Osteocyte (in vitro differentiated cells): Measurements from ENCODE around the gene ACAA2. TPM values are rescaled to one million over a fixed set of nuclear protein-coding genes. Genes with fewer than 3 reads are reported as not detected.

Experiments
- DNase-seq: peaks from one replicate; pipeline ENCODE4 v3.0.0; 2021; ENCODE audit warnings: mixed read lengths; ENCODE audit not compliant: unreplicated experiment; ENCODE audit errors: extremely low spot score
- H3K27ac Mint-ChIP-seq: one replicate; pipeline ENCODE4 v1.8.0; 2021; ENCODE audit warnings: mild to moderate bottlenecking, mixed read lengths; ENCODE audit not compliant: unreplicated experiment
- H3K27me3 Mint-ChIP-seq: one replicate; pipeline ENCODE4 v1.8.0; 2021; ENCODE audit warnings: mixed read lengths; ENCODE audit not compliant: unreplicated experiment
- H3K36me3 Mint-ChIP-seq: one replicate; pipeline ENCODE4 v1.8.0; 2021; ENCODE audit warnings: mixed read lengths; ENCODE audit not compliant: unreplicated experiment
- H3K4me1 Mint-ChIP-seq: one replicate; pipeline ENCODE4 v1.8.0; 2021; ENCODE audit warnings: mixed read lengths; ENCODE audit not compliant: unreplicated experiment
- H3K4me3 Mint-ChIP-seq: one replicate; pipeline ENCODE4 v1.8.0; 2021; ENCODE audit warnings: mild to moderate bottlenecking, moderate library complexity, mixed read lengths; ENCODE audit not compliant: unreplicated experiment
- H3K9me3 Mint-ChIP-seq: one replicate; pipeline ENCODE4 v1.8.0; 2021; ENCODE audit warnings: mixed read lengths; ENCODE audit not compliant: unreplicated experiment
- total RNA-seq: library from RNA; stranded (reverse); gene quantifications from 2 replicates; pipeline ENCODE4 v1.2.1, GENCODE V29; 2021
- TF ChIP-seq, protein P1 (sequence below): fragments of 200-600 bp; sonication (generic); IDR thresholded peaks from 2 replicates; pipeline ENCODE4 v1.5.0; 2021; ENCODE audit warnings: antibody characterized with exemption, mild to moderate bottlenecking, moderate library complexity

The ACAA2 gene
- total RNA-seq, 1 donor from 2014 or later = 57.7 TPM

GRCh38 chr18:49756671-49757362, 56.5 kb downstream of the ACAA2 start:
- no peak overlapping the region for H3K4me3 Mint-ChIP-seq
- no peak for DNase-seq
- H3K4me1 Mint-ChIP-seq = no peaks in the 10 kb centered on the region
- H3K36me3 Mint-ChIP-seq = no peaks in the 10 kb centered on the region
- H3K27ac Mint-ChIP-seq = no peak overlapping the region
- TF ChIP-seq, protein P1, sequence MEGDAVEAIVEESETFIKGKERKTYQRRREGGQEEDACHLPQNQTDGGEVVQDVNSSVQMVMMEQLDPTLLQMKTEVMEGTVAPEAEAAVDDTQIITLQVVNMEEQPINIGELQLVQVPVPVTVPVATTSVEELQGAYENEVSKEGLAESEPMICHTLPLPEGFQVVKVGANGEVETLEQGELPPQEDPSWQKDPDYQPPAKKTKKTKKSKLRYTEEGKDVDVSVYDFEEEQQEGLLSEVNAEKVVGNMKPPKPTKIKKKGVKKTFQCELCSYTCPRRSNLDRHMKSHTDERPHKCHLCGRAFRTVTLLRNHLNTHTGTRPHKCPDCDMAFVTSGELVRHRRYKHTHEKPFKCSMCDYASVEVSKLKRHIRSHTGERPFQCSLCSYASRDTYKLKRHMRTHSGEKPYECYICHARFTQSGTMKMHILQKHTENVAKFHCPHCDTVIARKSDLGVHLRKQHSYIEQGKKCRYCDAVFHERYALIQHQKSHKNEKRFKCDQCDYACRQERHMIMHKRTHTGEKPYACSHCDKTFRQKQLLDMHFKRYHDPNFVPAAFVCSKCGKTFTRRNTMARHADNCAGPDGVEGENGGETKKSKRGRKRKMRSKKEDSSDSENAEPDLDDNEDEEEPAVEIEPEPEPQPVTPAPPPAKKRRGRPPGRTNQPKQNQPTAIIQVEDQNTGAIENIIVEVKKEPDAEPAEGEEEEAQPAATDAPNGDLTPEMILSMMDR = no peak
- no peaks in the 10 kb centered on the region for H3K9me3 Mint-ChIP-seq
- peaks cover 21% of the 10 kb centered on the region for H3K27me3 Mint-ChIP-seq

DNA sequence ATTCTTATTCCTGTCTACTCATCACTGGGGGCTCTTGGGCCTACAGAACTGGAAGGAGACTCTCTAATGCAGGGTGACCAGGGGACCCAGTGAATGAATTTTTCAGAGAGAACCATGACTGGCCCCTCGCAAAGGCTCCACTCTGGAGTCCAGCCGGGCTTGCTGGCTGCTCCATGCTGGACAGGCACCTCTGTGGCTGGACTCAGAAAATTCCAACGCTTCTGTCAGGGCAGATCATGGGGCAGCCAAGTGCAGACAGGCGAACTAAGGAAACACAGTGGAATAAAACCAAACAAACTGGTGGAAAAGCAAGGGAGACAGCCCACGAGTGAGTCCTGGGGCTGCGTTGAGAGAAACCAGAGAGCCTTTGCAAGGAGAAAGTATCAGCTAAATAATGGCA, 57.2 kb downstream of the ACAA2 start:
- Mint-ChIP-seq H3K27ac (no peak overlapping the region), H3K27me3 (peaks cover 27% of the 10 kb centered on the region), H3K9me3 (no peaks in the 10 kb centered on the region), H3K36me3 (no peaks in the 10 kb centered on the region), H3K4me3 (no peak overlapping the region), H3K4me1 (no peaks in the 10 kb centered on the region)
- TF ChIP-seq, protein P1 = no peak
- peak; percentile 66 for DNase-seq

GRCh38 chr18:49755489-49755888, 57.8 kb downstream of the ACAA2 start:
- Mint-ChIP-seq H3K27ac (no peak overlapping the region), H3K9me3 (no peaks in the 10 kb centered on the region), H3K4me1 (no peaks in the 10 kb centered on the region), H3K27me3 (peaks cover 29% of the 10 kb centered on the region), H3K36me3 (no peaks in the 10 kb centered on the region), H3K4me3 (no peak overlapping the region)
- TF ChIP-seq, protein P1 = no peak
- peak; percentile 23 for DNase-seq

- Mint-ChIP-seq H3K4me1 (no peaks in the 10 kb centered on the region), H3K27me3 (peaks cover 29% of the 10 kb centered on the region), H3K9me3 (no peaks in the 10 kb centered on the region), H3K27ac (no peak overlapping the region), H3K36me3 (no peaks in the 10 kb centered on the region), H3K4me3 (no peak overlapping the region)
- TF ChIP-seq, protein P1 = no peak
- no peak for DNase-seq
These were observed 58.5 kb downstream of the ACAA2 start for GRCh38 chr18:49754866-49755265.

DNA sequence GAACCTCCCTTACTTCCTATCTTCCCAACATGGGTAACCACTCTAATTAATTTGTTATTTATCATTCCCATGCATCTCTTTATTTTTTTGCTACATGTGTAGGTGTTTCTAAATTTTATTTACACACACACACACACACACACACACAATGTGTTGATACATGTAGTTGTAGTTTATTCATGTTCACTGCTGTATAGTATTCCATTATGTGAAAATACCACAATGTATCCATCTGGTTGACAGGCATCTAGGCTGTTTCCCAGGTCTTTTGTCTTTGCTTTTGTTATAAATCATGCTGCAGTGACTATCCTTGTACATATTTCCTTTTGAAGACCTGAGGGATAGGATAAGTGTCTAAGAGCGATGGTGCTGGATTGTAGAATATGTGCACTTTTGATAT, 59.7 kb downstream of the ACAA2 start:
- Mint-ChIP-seq H3K27ac (no peak overlapping the region), H3K4me3 (no peak overlapping the region), H3K4me1 (no peaks in the 10 kb centered on the region), H3K36me3 (no peaks in the 10 kb centered on the region), H3K9me3 (no peaks in the 10 kb centered on the region), H3K27me3 (peaks cover 32% of the 10 kb centered on the region)
- TF ChIP-seq, protein P1 = no peak
- no peak for DNase-seq
